Testis (tissue), 3 donors: ENCODE results near the gene FANCG. TPM values are rescaled to one million over a fixed set of nuclear protein-coding genes. Genes with fewer than 3 reads are reported as not detected.

Experiments used
- DNase-seq: peaks from one replicate; pipeline ENCODE4 v3.0.0-alpha.2; 2019
- H3K27ac ChIP-seq, 2 donors: fragments of 200-600 bp; sonication (generic); one replicate each; pipeline ENCODE4 v1.5.1; 2019
- H3K27me3 ChIP-seq: fragments of 200-600 bp; sonication (generic); one replicate; pipeline ENCODE4 v1.5.1; 2019
- H3K36me3 ChIP-seq: fragments of 200-600 bp; sonication (generic); one replicate; pipeline ENCODE4 v1.5.1; 2017; ENCODE audit warnings: low read depth; ENCODE audit errors: missing control alignments
- H3K4me1 ChIP-seq: fragments of 200-600 bp; sonication (generic); one replicate; pipeline ENCODE4 v1.5.1; 2019
- H3K4me3 ChIP-seq, 2 donors: fragments of 200-600 bp; sonication (generic); one replicate each; pipeline ENCODE4 v1.5.1; 2017 to 2019
- H3K9me3 ChIP-seq: fragments of 200-600 bp; sonication (generic); one replicate; pipeline ENCODE4 v1.5.1; 2017
- POLR2A ChIP-seq: fragments of 450-650 bp; IDR thresholded peaks from one replicate; pipeline ENCODE4 v1.6.1; 2017; ENCODE audit warnings: antibody characterized with exemption, mild to moderate bottlenecking, moderate library complexity
- WGBS, 2 donors: methylation state at CpG; one replicate each; pipeline ENCODE4 v1.1.5; 2018; 5-methylcytosine and 5-hydroxymethylcytosine counted together
- intact Hi-C: fragments of 100-400 bp; cut with DNase I; formaldehyde crosslinking; loops from one replicate; pipeline ENCODE4 v1.15.1; 2023; ENCODE audit warnings: low total_unique reads
- polyA plus RNA-seq: library from polyadenylated mRNA; stranded (reverse); fragments of 350-450 nt; fragmentation: Illumina TruSeq; extraction: RNeasy Lipid Tissue Mini Kit (QIAGEN cat#74804); gene quantifications from one replicate; pipeline ENCODE4 v1.2.3, GENCODE V29; 2014; ENCODE audit warnings: low read depth, low replicate concordance; ENCODE audit not compliant: insufficient read depth
- total RNA-seq, 2 donors: library from RNA; depleted of rRNA; stranded (reverse); fragments of >200 nt; gene quantifications; one replicate each; pipeline ENCODE4 v1.2.3, GENCODE V29; 2016
- TF ChIP-seq, protein P1 (sequence below), 3 experiments: fragments of 450-650 bp in 2 of 3; fragments of 200-600 bp in 1 of 3; sonication (generic) in 1 of 3; IDR thresholded peaks; one replicate each; pipeline ENCODE4 v1.5.1; 2016 to 2019; ENCODE audit warnings: antibody characterized with exemption in 3 of 3, mild to moderate bottlenecking in 2 of 3, moderate library complexity in 1 of 3

Gene FANCG
- total and polyA plus RNA-seq, 3 donors from 2014 or later: 25.5 to 57.2 (median 32.3) TPM

DNA sequence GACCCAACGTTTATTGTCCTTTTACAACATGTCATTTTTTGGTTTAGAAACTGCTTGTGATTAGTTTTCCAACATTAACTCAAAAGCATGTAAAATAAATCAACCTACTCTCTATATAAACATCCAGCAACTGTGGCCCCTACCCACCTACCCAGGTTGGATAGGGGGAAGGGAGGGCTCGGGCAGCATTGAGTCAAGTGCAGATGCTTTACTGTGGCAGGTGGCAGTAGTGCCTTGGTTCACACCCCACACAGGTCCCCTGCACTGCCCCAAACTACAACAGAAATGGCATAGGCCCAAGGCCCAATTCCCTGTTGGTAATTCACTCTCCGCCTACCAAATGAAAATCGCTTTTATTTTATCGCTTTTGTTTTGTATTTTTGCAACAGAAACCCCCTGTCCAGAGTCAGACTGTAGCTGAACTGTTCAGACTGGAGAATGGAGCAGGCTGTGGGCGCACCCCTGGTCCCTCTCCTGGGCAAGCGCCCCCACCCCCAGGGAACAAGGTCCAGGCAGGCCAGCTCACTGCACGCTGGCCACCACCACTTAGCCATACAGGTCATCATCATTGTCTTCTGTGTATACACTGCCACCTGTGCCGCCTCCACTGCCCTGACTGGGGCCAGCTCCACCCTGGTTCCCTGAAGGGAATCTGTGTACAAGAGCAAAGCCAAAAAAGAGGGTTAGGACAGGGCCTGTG is 23.0 kb downstream of the FANCG start:
- Histone ChIP-seq H3K27ac (no peak overlapping the region), H3K27me3 (no peaks in the 10 kb centered on the region), H3K9me3 (no peaks in the 10 kb centered on the region), H3K4me1 (no peaks in the 10 kb centered on the region), H3K4me3 (no peak overlapping the region), H3K36me3 (no peaks in the 10 kb centered on the region)
- WGBS, 2 donors: 96 to 97% methylated on average over 9 of the region's 9 CpGs
- TF ChIP-seq POLR2A: no peak
- no peak for DNase-seq
- intact Hi-C loops: no loop called here

DNA sequence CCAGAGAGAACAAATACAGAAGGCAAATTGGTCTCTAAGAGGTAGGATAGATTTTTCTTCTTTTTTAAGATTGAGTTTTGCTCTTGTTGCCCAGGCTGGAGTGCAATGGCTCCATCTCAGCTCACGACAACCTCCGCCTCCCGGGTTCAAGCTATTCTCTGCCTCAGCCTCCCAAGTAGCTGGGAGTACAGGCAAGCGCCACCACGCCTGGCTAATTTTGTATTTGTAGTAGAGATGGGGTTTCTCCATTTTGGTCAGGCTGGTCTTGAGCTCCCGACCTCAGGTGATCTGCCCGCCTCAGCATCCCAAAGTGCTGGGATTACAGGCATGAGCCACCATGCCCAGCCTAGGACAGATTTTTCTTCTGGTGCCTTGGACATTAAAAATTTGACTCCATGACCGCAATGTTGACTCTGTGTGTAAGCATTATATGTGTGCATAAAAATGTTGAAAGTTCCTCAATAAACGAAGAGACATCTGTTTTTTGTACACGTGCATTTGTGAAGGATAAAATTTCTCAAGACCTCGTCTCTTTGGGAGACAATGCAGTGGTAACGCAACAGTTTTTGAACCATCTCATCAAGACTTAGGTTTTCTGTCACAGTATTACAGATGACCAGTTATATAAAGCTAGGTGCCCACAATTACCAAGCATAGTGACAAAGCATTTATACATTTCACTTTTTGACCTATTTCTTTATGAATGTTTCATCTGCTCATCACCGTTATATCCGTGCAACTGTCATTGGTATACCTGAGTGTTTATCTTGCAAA is 24.7 kb downstream of the FANCG start:
- no peak for TF ChIP-seq POLR2A
- TF ChIP-seq, protein P1, sequence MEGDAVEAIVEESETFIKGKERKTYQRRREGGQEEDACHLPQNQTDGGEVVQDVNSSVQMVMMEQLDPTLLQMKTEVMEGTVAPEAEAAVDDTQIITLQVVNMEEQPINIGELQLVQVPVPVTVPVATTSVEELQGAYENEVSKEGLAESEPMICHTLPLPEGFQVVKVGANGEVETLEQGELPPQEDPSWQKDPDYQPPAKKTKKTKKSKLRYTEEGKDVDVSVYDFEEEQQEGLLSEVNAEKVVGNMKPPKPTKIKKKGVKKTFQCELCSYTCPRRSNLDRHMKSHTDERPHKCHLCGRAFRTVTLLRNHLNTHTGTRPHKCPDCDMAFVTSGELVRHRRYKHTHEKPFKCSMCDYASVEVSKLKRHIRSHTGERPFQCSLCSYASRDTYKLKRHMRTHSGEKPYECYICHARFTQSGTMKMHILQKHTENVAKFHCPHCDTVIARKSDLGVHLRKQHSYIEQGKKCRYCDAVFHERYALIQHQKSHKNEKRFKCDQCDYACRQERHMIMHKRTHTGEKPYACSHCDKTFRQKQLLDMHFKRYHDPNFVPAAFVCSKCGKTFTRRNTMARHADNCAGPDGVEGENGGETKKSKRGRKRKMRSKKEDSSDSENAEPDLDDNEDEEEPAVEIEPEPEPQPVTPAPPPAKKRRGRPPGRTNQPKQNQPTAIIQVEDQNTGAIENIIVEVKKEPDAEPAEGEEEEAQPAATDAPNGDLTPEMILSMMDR (IDR thresholded peaks at IDR 0.05): no peak
- 95% methylated on average over 14 of the region's 14 CpGs for WGBS, 2 donors
- intact Hi-C loops: no loop called here
- no peaks in the 10 kb centered on the region for H3K36me3 ChIP-seq
- no peaks in the 10 kb centered on the region for H3K27me3 ChIP-seq
- no peak overlapping the region for H3K4me3 ChIP-seq
- H3K9me3 ChIP-seq: no peaks in the 10 kb centered on the region
- H3K4me1 ChIP-seq: no peaks in the 10 kb centered on the region
- DNase-seq: no peak
- H3K27ac ChIP-seq: no peak overlapping the region

DNA sequence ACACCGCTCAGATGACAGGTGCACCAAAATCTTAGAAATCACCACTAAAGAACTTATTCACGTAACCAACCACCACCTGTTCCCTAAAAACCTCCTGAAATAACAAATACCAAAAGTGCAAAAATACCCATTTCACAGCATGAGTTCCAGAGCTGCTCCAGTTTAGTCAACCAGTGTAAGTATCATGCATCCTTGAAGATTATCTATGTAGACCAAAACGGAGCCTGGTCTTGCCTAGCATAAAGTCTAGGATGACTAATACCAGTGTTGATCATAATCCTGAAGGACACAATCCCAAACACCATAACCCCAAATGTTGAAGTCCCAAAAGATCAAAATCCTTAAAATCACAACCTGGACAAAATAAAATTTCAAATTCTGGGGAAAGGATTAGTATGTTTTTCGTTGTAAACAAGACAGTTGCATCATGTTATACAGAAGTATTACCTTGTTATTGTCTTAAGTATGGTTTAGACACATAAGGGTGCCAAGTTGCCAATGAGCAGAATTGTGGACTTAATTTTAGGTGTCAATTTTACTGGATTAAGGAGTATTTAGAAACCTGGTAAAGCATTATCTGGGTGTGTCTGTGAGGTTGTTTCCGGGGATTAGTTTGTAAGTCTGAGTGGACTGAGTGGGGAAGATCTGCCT is 25.4 kb downstream of the FANCG start:
- 65 to 76% methylated on average over 5 of the region's 5 CpGs for WGBS, 2 donors
- Histone ChIP-seq H3K27ac (no peak overlapping the region), H3K9me3 (no peaks in the 10 kb centered on the region), H3K36me3 (no peaks in the 10 kb centered on the region), H3K4me3 (no peak overlapping the region), H3K27me3 (no peaks in the 10 kb centered on the region), H3K4me1 (no peaks in the 10 kb centered on the region)
- intact Hi-C loops: no loop called here
- DNase-seq: no peak
- TF ChIP-seq, protein P1 (IDR thresholded peaks at IDR 0.05): no peak
- no peak for TF ChIP-seq POLR2A

DNA sequence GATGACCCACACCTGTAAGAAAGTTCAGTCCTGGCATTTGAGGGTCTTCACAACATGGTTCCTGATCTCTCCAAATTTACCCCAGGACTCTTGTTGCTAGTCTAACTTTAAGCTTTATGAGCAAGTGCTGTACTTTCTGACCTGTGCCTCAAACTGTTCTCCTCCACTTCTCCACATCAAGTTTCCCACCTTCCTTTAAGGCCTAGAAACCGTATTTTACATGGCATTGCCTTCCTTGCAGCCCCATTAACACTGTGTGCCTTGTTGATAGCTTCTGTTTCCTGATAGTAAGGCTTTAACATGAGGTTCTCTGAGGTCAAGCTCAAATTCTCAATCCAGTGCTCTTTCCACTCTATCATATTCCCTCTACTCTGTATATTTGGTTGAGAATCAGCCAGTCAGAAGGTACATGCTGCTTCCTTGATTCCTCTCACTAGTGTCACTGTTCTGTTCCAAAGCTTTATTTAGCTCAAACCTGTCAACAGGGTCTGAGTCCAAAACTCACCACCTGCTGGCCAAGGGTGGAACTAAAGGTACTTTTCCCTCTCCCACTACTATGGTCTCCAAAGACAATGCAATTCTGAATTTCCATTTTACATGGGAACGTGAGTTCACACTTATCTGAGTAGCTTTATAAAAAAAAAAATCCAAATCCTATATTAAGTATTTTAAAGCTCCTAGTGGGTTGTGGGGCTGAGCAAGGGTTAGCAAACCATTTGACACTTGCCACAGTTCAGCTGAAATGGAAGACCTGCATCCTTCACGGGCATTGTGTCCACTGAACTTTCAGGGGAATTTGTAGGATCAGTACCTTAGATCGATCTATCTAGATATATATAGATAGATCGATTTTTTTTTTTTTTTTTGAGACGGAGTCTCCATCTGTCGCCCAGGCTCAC is 28.4 kb downstream of the FANCG start:
- Histone ChIP-seq H3K9me3 (no peaks in the 10 kb centered on the region), H3K27ac (no peak overlapping the region), H3K4me3 (no peak overlapping the region), H3K27me3 (no peaks in the 10 kb centered on the region), H3K36me3 (no peaks in the 10 kb centered on the region), H3K4me1 (no peaks in the 10 kb centered on the region)
- TF ChIP-seq, protein P1 (IDR thresholded peaks at IDR 0.05): peak; percentile 38 to 65 (median 64)
- no peak for TF ChIP-seq POLR2A
- DNase-seq: peak; percentile 65
- 79 to 85% methylated on average over 7 of the region's 7 CpGs for WGBS, 2 donors
- intact Hi-C loops: no loop called here
